Epithelial cell of alveolus of lung (primary cell): Measurements from ENCODE around the gene SELENOI. TPM values are rescaled to one million over a fixed set of nuclear protein-coding genes. Genes with fewer than 3 reads are reported as not detected.

Experiments
- total RNA-seq: library from RNA; depleted of rRNA; stranded (reverse); fragments of >200 nt; gene quantifications from 2 replicates; pipeline ENCODE4 v1.2.1, GENCODE V29; 2015

Gene SELENOI
- total RNA-seq = 15.3 and 18.1 TPM in 2 replicates

GRCh38 chr2:26345545-26346453 lies at the start of gene SELENOI:
SELENOI (plus strand) TSS chr2:26346143; CDS start chr2:26346233, 90 bp downstream.

GRCh38 chr2:26346454-26347053 lies 611 bp downstream of the SELENOI start, which contains the start of gene ADGRF3:
ADGRF3 (minus strand) TSS chr2:26346789; CDS start chr2:26346234, 555 bp downstream.

GRCh38 chr2:26401739-26402541 lies 56.0 kb downstream of the SELENOI start, which contains the start of gene DRC1:
DRC1 (plus strand) TSS chr2:26401920; CDS start chr2:26401990, 70 bp downstream.

Other genes starting within 250 kb of the SELENOI start
- gene GAREM2, start 173.1 kb upstream of the SELENOI start, total RNA-seq = 1.6 and 1.9 TPM in 2 replicates
- 125 and 131 TPM in 2 replicates for gene HADHA, start 101.5 kb upstream of the SELENOI start, total RNA-seq
- gene HADHB, start 101.2 kb upstream of the SELENOI start, total RNA-seq = 81.8 and 94.8 TPM in 2 replicates
- not detected in 2 replicates for gene ADGRF3, start 646 bp downstream of the SELENOI start, total RNA-seq
- gene DRC1, start 55.8 kb downstream of the SELENOI start, total RNA-seq = not detected in 2 replicates
- 0.24 TPM in 1 of 2 replicates, not detected in the other for gene OTOF, start 132.0 kb downstream of the SELENOI start, total RNA-seq